Measurements from ENCODE around the gene CBX6.

The CBX6 gene

DNA sequence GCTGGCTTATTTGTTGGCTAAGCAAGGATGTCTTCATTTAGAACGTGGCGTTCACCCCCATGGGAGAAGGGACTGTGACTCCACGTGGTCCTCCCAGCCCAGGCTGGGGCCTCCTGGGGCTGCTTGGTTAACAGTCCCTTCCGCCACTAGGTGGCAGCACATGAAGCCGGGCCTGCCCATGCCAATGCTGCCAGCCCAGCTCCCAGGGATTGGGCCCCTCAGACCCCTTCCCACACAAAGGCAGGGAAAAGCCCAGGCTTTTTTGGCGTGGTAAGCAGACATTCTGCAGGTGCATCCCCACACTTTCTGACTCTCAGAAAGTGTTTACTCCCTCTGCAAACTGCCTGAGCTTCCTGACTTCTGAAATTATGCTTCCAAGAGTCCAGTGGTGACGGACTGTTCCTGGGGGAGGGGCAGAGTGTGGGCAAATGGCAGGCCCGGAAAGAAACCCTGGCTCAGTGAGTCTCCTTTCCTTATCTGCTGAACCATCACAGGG, 3.1 kb downstream of the CBX6 start:
- H3K4me3 ChIP-seq (ENCODE audit: low read depth, low read length), result no peak overlapping the region
- no peaks in the 10 kb centered on the region for H3K27me3 ChIP-seq (ENCODE audit: control insufficient read depth, insufficient read depth, low read length)
- H3K9me3 ChIP-seq (ENCODE audit: control insufficient read depth, low read length), result no peaks in the 10 kb centered on the region
- peaks cover 6% of the 10 kb centered on the region for H3K79me2 ChIP-seq
- H3K9ac ChIP-seq, result no peak overlapping the region
- no peak overlapping the region for H2AFZ ChIP-seq
- H3K27ac ChIP-seq, result peak overlapping the region; percentile 47
- no peaks in the 10 kb centered on the region for H3K36me3 ChIP-seq (ENCODE audit: control insufficient read depth, insufficient read depth, low read length)
- H3K4me1 ChIP-seq, result peaks cover 29% of the 10 kb centered on the region
- TF ChIP-seq CTCF (IDR thresholded peaks at IDR 0.05), result peak; percentile 73
- no peak overlapping the region for H3K4me2 ChIP-seq (ENCODE audit: low read length)

DNA sequence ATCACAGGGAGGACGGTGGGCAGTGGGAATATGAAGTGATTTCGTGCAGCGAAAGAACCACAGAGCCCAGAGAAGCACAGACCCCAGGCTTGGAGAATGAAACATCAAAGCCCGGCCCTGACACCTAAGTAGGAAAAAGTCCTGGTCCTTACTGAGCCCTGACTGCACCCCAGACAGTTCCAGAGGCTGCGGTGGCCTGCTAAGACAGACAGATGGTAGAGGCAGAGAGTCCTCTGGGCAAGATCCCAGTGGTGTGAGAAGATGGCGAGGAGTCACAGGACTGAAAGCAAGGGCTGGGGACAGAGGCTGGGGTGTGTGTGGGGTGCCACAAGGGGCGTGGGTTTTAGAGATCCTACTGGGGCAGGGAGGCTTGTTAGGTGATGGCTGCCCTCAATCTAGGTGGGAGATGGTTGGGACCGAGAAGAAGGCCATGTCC, 3.7 kb downstream of the CBX6 start:
- Histone ChIP-seq H3K36me3 (ENCODE audit: control insufficient read depth, insufficient read depth, low read length) (no peaks in the 10 kb centered on the region), H3K9ac (no peak overlapping the region), H2AFZ (no peak overlapping the region), H3K4me3 (ENCODE audit: low read depth, low read length) (no peak overlapping the region), H3K27me3 (ENCODE audit: control insufficient read depth, insufficient read depth, low read length) (no peaks in the 10 kb centered on the region), H3K4me2 (ENCODE audit: low read length) (no peak overlapping the region), H3K9me3 (ENCODE audit: control insufficient read depth, low read length) (no peaks in the 10 kb centered on the region), H3K27ac (no peak overlapping the region), H3K4me1 (peaks cover 22% of the 10 kb centered on the region), H3K79me2 (peaks cover 6% of the 10 kb centered on the region)
- no peak for TF ChIP-seq CTCF (IDR thresholded peaks at IDR 0.05)

DNA sequence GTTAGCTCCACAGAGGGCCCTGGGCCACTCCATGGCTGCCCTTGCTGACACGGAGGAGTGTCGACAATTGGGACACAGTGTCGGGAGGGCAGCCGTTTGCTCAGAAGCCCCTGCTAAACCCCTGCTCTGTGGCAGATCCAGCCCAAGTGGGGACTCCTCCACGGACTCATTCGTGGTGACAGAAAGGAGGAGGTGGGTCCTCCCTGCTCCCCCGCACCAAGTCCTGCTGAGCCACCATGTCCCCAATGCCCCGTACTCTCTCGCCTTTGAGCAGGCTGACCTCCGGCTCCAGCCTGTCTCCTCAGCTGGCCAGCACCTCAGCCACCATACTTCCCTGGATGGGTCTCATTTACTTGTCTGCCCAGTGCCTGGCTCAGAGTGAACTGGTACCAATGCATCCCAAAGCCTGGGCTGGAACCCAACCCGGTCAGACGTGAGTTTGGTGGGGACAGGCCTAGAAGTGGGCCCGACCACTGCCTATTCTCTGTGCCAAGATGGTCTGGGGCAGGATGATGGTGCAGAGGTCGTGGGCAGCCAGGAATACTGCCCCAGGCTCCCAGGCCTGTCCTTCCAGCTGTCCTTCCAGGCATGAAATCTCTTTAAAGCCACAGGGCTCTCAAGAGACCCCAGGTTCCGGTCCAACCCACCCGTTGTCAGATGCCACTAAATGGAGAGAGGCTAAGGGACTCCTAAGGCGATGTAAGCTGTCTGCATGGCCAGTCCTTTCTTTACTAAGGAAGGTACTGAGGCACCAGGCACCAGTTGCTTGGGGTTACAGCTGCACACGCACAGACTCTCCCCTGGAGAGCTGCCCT, 4.3 kb downstream of the CBX6 start:
- Histone ChIP-seq H3K4me2 (ENCODE audit: low read length) (no peak overlapping the region), H3K36me3 (ENCODE audit: control insufficient read depth, insufficient read depth, low read length) (no peaks in the 10 kb centered on the region), H3K4me1 (peaks cover 22% of the 10 kb centered on the region), H3K27ac (no peak overlapping the region), H3K27me3 (ENCODE audit: control insufficient read depth, insufficient read depth, low read length) (no peaks in the 10 kb centered on the region), H3K9ac (no peak overlapping the region), H3K9me3 (ENCODE audit: control insufficient read depth, low read length) (no peaks in the 10 kb centered on the region), H3K79me2 (peaks cover 6% of the 10 kb centered on the region), H2AFZ (no peak overlapping the region), H3K4me3 (ENCODE audit: low read depth, low read length) (no peak overlapping the region)
- TF ChIP-seq CTCF (IDR thresholded peaks at IDR 0.05), result no peak

DNA sequence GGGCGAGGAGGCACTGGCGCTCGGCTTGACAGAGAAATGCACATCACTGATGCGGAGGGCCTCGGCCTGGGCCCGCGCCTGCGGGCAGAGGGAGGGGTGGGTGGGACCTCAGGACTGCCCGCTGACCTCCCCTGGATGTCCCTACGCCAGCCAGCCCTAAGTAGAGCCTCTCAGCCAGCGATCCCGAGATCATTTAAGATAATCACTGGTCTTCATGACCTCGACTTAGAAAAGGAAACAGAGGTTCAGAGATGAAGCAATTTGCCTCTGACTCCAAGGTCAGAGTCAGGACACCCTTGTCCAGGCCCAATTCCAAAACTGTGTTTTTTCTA, 4.9 kb downstream of the CBX6 start:
- Histone ChIP-seq H3K4me2 (ENCODE audit: low read length) (no peak overlapping the region), H3K9me3 (ENCODE audit: control insufficient read depth, low read length) (no peaks in the 10 kb centered on the region), H3K36me3 (ENCODE audit: control insufficient read depth, insufficient read depth, low read length) (no peaks in the 10 kb centered on the region), H3K79me2 (peaks cover 6% of the 10 kb centered on the region), H3K27ac (no peak overlapping the region), H2AFZ (no peak overlapping the region), H3K4me1 (peaks cover 25% of the 10 kb centered on the region), H3K9ac (no peak overlapping the region), H3K27me3 (ENCODE audit: control insufficient read depth, insufficient read depth, low read length) (no peaks in the 10 kb centered on the region), H3K4me3 (ENCODE audit: low read depth, low read length) (no peak overlapping the region)
- TF ChIP-seq CTCF (IDR thresholded peaks at IDR 0.05), result no peak

Measured in parathyroid adenoma (tissue), 2 donors.